ENCODE measurements around the gene FAM229A.
"Not testable (repeated sequence)": the region's sequence is repeated elsewhere in the genome, so short reads cannot be mapped to it uniquely, and the experiment has no call there.

The FAM229A gene

GRCh38 chr1:32376199-32376598 lies 13.9 kb upstream of the FAM229A start:
- no peak for DNase-seq

- DNase-seq = no peak
Measured at GRCh38 chr1:32373996-32374592, 11.8 kb upstream of the FAM229A start.

- DNase-seq = peak; percentile 64
Measured at GRCh38 chr1:32372149-32372756, 10.0 kb upstream of the FAM229A start.

- no peak for DNase-seq
Measured at GRCh38 chr1:32367912-32368635, 5.8 kb upstream of the FAM229A start.

GRCh38 chr1:32365445-32365844 lies 3.2 kb upstream of the FAM229A start:
- no peak for DNase-seq

GRCh38 chr1:32364836-32365235 lies 2.6 kb upstream of the FAM229A start:
- no peak for DNase-seq

GRCh38 chr1:32363713-32364112 lies 1.4 kb upstream of the FAM229A start:
- DNase-seq = no peak

- no peak for DNase-seq
Measured at GRCh38 chr1:32361674-32362473, 411 bp downstream of the FAM229A start.

GRCh38 chr1:32361308-32361673 lies 994 bp downstream of the FAM229A start:
- no peak for DNase-seq

- DNase-seq = no peak
Measured at GRCh38 chr1:32358435-32358834, 3.9 kb downstream of the FAM229A start.

GRCh38 chr1:32357614-32358013 lies 4.7 kb downstream of the FAM229A start:
- no peak for DNase-seq

- DNase-seq = no peak
Measured at GRCh38 chr1:32356478-32356877, 5.8 kb downstream of the FAM229A start.

GRCh38 chr1:32355778-32356177 lies 6.5 kb downstream of the FAM229A start:
- not testable (repeated sequence) for DNase-seq

GRCh38 chr1:32353886-32354570 lies 8.3 kb downstream of the FAM229A start:
- no peak for DNase-seq

- no peak for DNase-seq
Measured at GRCh38 chr1:32353431-32353830, 8.9 kb downstream of the FAM229A start.

GRCh38 chr1:32352831-32353383 lies 9.4 kb downstream of the FAM229A start:
- no peak for DNase-seq

- DNase-seq = no peak
Measured at GRCh38 chr1:32352239-32352745, 10.0 kb downstream of the FAM229A start.

GRCh38 chr1:32351399-32352238 lies 10.7 kb downstream of the FAM229A start:
- DNase-seq = peak; percentile 94

- no peak for DNase-seq
Measured at GRCh38 chr1:32350785-32351398, 11.4 kb downstream of the FAM229A start.

- DNase-seq = peak; percentile 34
Measured at GRCh38 chr1:32349211-32349708, 13.0 kb downstream of the FAM229A start.

All from CD4-positive, alpha-beta T cell treated with Interleukin-15 for 1 hour (primary cell).